Thyroid gland (tissue), 4 donors: Measurements from ENCODE around the gene PPM1H.

Source experiments
- CTCF ChIP-seq, 6 experiments: fragments of 200-600 bp in 3 of 6; fragments of 450-650 bp in 3 of 6; sonication (generic) in 3 of 6; IDR thresholded peaks; one replicate each; pipeline ENCODE4 v1.5.1; 2016 to 2019; ENCODE audit warnings: antibody characterized with exemption in 6 of 6, mild to moderate bottlenecking in 2 of 6, inconsistent platforms in 1 of 6, moderate library complexity in 1 of 6
- POLR2A ChIP-seq, 2 donors: fragments of 450-650 bp; IDR thresholded peaks; one replicate each; pipeline ENCODE4 v1.6.1; 2017; ENCODE audit warnings: antibody characterized with exemption in 2 of 2, mild to moderate bottlenecking in 2 of 2, moderate library complexity in 1 of 2

- TF ChIP-seq POLR2A (IDR thresholded peaks at IDR 0.05) (no peak), CTCF (IDR thresholded peaks at IDR 0.05) (no peak)
Measured at GRCh38 chr12:62651138-62651537, 283.8 kb downstream of the PPM1H start.
